ENCODE results near the gene GTF3C2.
A peak's percentile ranks its signal among the peaks of the same experiment; 100 is the strongest.
"Not testable (repeated sequence)": the region's sequence is repeated elsewhere in the genome, so short reads cannot be mapped to it uniquely, and the experiment has no call there.

The GTF3C2 gene

DNA sequence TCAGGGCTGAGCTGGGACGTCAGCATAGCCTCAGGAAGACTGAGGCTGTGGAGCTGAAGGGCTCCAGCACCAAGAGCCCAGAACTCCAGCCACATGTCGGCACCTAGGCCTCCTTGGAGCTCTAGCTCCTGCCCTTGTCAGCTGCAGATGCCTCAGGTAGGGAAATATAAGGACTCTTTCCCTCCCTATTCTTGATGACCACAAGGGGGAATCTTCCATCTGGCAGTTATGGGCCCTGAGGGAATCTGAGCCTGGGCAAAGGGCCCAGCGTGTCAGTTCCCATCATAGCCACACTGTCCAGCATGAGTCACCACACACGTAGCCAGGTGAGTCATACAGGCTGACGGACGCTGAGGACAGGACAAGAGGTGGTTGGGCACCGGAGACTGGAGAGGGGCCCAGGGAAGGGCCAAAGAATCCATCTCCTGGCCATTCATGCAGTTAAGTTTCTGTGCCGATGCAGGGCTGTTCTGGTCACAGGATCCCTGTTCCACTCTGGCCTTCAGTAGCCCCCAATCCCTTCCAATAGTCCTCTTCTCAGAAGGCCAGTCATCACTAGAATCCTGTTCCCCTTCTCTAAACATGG, 35.5 kb downstream of the GTF3C2 start:
- DNase-seq: no peak

DNA sequence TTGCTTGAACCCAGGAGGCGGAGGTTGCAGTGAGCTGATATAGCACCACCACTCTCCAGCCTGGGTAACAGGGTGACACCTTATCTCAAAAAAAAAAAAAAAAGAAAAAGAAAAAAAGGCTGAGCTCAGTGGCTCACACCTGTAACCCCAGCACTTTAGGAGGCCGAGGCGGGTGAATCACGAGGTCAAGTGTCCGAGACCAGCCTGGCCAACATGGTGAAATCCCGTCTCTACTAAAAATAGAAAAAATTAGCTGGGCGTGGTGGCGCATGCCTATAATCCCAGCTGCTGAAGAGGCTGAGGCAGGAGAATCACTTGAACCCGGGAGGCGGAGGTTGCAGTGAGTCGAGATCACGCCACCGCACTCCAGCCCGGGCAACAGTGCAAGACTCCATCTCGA, 36.7 kb downstream of the GTF3C2 start:
- DNase-seq: not testable (repeated sequence)

DNA sequence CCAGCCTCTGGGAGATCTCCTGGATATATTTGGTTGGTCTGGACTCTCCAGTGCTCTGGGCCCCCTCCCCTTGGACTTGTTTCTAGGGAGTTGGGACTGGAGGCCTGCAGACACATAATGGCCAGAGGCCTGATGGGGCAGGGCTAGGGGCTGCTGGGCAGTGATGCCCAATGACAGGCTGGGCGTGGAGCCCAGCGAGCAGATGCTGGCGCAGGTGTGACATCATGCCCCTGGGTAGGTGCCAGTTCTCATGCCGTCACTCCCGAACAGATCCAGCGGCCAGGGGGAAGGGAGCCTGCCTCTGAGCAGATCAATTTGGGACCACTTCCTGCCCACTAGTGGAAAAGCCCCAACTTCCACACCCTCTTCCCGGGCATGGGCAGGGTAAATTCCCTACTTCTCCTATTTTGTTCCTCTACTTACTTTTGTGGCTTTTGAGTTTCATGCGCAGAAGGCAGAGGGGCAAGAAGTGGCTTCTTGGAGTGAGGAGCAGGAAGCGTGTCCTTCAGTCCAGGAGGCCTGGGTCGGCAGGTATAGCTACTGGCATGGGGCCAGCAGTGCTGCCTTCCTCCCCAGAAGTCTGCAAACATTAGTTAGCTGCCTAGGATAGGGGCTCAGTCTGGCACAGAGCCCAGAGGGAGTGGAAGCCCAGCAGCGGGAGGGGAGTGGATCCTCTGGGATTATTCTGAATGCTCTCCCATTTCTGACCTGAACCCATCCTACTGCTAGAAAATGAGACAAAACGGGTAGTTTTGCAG, 39.7 kb downstream of the GTF3C2 start:
- DNase-seq: no peak

- no peak for DNase-seq
Observed at GRCh38 chr2:27315122-27315521, 41.4 kb downstream of the GTF3C2 start.

DNA sequence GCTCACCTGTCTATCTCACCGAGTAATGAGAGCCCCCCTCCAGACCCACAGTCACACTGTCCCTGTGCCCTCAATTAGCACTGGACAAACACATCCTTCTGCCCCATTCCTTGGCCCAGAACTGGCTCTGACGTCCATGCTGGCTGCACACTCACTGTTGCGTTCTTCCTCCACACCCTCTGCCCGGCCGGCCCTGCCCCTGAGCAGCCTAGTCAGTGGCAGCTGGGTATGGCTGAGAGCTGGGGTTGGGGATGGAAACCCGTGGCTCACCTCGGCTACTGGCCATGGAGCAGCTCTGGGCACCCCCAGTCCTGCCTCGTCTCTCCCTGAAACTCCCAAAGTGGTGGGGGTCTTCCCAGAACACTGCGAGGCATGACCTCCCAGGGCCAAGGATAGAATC, 41.9 kb downstream of the GTF3C2 start:
- no peak for DNase-seq

GRCh38 chr2:27313882-27314645, 42.5 kb downstream of the GTF3C2 start:
- DNase-seq: no peak

GRCh38 chr2:27312152-27312551, 44.4 kb downstream of the GTF3C2 start:
- no peak for DNase-seq

DNA sequence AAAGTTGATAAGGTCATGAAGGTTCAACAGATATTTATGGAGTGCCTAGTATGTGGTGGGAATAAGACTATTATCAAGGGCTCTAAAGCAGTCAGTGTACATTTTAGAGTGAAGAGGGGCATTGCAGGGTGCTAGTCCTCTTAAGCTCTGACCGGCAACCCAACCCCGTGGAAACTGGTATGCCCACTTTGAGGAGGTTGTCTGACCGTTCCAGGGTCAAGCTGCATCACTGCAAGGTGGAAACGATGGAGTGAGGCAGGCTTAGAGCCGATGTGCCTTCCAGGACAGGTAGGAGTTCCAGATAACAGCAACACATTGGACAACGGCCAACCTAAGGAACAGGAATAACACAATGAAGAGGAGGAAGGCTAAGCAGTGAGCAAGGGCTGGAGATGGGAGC, 46.9 kb downstream of the GTF3C2 start:
- no peak for DNase-seq

DNA sequence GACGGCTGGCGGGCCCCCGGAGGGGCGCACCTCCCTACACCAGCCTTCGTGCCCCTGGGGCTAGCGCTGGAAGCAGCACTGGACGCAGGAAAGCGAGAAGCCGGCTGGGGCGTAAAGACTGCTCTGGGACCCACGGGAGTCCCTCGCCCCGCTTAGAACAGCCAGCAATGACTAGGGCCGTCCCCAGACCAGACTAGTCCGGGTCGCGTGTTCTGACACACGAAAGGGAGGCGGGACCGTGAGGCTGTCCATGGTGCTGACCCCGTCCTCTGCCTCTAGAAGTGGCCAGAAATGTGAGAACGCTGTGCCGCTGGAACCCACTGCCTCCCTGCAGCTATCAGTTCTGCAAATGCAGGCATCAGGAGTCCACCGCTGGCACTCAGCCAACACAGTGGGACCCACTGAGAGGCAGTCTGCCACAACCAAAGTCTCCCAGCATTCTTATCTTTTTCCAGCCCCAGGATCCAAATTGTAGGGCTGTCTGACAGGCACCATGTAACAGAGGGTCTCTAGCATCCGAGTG, 48.1 kb downstream of the GTF3C2 start, which contains the start of gene UCN:
UCN (minus strand) TSS at position 87 of the 523 bp plus-strand sequence. CDS start 550 bp downstream, outside the sequence.
- no peak for DNase-seq

GRCh38 chr2:27307545-27308358, 48.8 kb downstream of the GTF3C2 start:
- no peak for DNase-seq

DNA sequence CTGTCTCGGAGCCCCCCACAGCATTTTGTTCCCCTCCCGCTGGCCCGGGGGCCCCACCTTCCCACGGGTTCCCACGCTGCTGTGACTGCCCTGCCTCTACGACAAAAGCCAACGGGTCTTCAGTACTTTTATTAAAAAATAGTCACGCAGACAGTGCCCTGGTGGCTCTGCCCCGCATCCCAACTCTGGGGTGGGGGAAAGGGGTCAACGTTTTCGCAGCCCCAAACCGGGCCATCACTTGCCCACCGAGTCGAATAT, 49.3 kb downstream of the GTF3C2 start:
- no peak for DNase-seq

- peak; percentile 52 for DNase-seq
Observed at GRCh38 chr2:27306573-27307286, 49.8 kb downstream of the GTF3C2 start.

DNA sequence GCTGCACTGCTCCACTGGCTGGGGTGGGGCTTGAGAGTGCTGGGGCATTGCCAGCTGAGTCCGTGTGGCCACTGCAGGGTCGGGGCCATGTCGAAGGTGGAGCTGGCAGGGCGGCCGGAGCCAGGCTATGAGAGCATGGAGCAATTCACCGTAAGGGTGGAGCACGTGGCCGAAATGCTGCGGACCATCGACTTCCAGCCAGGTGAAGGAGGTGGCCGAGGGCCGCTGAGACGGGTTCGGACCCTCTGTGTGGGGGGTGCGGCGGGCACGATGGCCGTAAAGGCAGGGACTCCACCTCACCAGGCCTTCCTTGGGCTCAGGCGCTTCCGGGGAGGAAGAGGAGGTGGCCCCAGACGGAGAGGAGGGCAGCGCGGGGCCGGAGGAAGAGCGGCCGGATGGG, 50.4 kb downstream of the GTF3C2 start:
- no peak for DNase-seq

- DNase-seq: no peak
Observed at GRCh38 chr2:27305516-27305915, 51.0 kb downstream of the GTF3C2 start.

GRCh38 chr2:27304488-27305240, 51.9 kb downstream of the GTF3C2 start:
- no peak for DNase-seq

DNA sequence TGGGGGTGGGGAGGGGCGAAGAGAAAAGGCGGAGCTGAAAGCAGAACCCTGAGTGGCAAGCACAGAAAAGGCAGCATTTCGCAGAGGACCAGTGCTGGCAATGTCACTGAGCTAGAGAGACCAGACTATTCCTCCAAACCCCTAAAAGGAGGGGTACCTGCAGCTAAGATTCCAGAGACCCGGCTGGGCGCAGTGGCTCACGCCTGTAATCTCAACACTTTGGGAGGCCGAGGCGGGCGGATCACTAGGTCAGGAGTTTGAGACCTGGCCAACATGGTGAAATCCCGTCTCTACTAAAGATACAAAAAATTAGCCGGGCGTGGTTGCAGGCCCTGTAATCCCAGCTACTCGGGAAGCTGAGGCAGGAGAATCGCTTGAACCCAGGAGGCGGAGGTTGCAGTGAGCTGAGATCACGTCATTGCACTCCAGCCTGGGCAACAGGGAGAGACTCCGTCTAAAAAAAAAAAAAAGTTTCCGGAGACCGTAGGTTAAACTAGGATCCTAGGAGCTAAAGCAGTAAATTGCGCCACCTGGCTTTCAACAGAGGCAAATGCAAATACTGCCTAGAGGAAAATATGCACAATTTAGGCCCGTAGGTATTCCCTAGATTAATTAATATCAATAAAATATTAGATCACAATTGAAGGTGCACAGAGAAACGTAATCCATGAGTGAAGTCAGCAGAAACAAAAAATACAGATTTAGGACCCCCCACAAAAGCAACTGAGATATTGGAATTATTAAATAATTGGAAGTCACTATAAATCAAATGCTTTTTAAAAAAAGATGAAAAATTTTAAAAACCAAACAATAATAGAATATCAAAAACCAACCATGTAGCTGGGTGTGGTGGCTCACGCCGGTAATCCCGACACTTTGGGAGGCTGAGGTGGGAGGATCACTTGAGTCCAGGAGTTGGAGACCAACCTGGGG, 53.2 kb downstream of the GTF3C2 start:
- no peak for DNase-seq

- DNase-seq: not testable (repeated sequence)
Observed at GRCh38 chr2:27300606-27301005, 56.0 kb downstream of the GTF3C2 start.

- DNase-seq: no peak
Observed at GRCh38 chr2:27298391-27299080, 58.0 kb downstream of the GTF3C2 start.

GRCh38 chr2:27297195-27297594, 59.4 kb downstream of the GTF3C2 start:
- DNase-seq: no peak

DNA sequence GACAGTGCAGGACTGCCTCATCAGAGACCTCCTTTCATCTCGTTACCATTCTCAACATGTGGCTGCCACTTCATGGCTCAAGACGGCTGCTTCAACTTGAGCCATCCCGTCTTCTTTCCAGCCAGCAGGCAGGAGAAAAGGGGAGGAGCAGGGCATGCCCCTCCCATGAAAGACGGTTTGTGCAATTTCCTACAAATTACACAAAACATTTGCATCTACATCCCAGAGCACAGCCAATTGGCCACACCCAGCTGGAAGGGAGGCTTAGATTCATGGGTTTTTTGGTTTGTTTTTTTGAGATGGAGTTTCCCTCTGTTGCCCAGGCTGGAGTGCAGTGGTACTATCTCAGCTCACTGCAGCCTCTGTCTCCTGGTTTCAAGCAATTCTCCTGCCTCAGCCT, 60.1 kb downstream of the GTF3C2 start:
- no peak for DNase-seq
